Activated B cell treated with CpG ODN at 0.5 μM for 24 hours (primary cell): Measurements from ENCODE around the gene TPGS1. TPM values are rescaled to one million over a fixed set of nuclear protein-coding genes. Genes with fewer than 3 reads are reported as not detected.

Experiments used
- ATAC-seq: fragments of 200-7000 bp; cut with Tn5 transposase; one replicate; pipeline ENCODE4 v1.10.0; 2021; ENCODE audit warnings: low read depth, mild to moderate bottlenecking, moderate library complexity
- CTCF ChIA-PET: fragments of 350-600 bp; sonication (Branson Sonifier 250); formaldehyde crosslinking; loops from one replicate; lab custom pipeline; 2021; ENCODE audit warnings: antibody characterized with exemption; lab: Charles Lee
- POLR2A ChIA-PET: fragments of 350-600 bp; sonication (Branson Sonifier 250); formaldehyde crosslinking; loops from one replicate; lab custom pipeline; 2021; ENCODE audit warnings: antibody characterized with exemption; lab: Charles Lee
- DNase-seq: peaks from one replicate; pipeline ENCODE4 v3.0.0; 2022
- H3K27ac Mint-ChIP-seq: one replicate; pipeline ENCODE4 v1.8.0; 2020; ENCODE audit warnings: mixed read lengths
- H3K27me3 Mint-ChIP-seq: one replicate; pipeline ENCODE4 v1.8.0; 2021; ENCODE audit warnings: mixed read lengths
- H3K36me3 Mint-ChIP-seq: one replicate; pipeline ENCODE4 v1.8.0; 2021; ENCODE audit warnings: low read depth, mixed read lengths
- H3K4me1 Mint-ChIP-seq: one replicate; pipeline ENCODE4 v1.8.0; 2021; ENCODE audit warnings: mixed read lengths
- H3K4me3 Mint-ChIP-seq: one replicate; pipeline ENCODE4 v1.8.0; 2020; ENCODE audit warnings: mild to moderate bottlenecking, mixed read lengths
- H3K9me3 Mint-ChIP-seq: one replicate; pipeline ENCODE4 v1.8.0; 2020; ENCODE audit warnings: mixed read lengths
- intact Hi-C: fragments of 100-400 bp; cut with micrococcal nuclease; formaldehyde crosslinking; loops from one replicate; pipeline ENCODE4 v1.15.1; 2024
- total RNA-seq: library from RNA; stranded (reverse); gene quantifications from 2 replicates; pipeline ENCODE4 v1.2.3, GENCODE V29; 2022
- TF ChIP-seq, protein P1 (sequence below): fragments of 200-600 bp; IDR thresholded peaks from one replicate; pipeline ENCODE4 v1.8.0; 2022; ENCODE audit warnings: antibody characterized with exemption, mild to moderate bottlenecking

TPGS1 gene
- total RNA-seq, 1 donor from 2014 or later = 23.8 TPM

DNA sequence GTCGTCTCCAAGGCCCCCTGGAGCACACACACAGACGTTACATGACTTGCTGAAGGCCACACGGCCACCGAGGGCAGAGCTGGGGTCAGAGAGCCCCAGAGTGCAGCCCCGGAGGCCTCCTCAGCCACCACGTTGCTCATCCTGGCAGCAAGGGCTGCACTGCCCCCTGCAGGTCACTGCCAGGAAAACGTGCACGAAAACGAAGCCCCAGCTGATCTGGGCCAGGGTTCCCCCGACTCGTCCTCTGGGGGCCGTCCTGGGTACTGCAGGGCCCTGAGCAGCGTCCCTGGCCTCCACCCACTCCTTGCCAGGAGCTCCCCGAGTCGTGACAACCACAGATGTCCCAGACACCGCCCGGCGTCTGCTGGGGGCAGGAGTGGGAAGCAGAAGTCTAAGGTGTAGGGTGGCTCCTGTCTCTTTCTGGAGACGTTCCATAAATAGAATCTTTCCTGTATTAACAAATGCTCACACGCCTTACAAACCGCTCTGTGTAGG is 3.4 kb downstream of the TPGS1 start:
- intact Hi-C loops = loop anchor here (5.0 kb wide), 1 partner anchor 122 kb away; the partner anchor contains the start of gene POLRMT
- DNase-seq (peak; percentile 83), ATAC-seq (peak; percentile 48)
- Mint-ChIP-seq H3K9me3 (no peaks in the 10 kb centered on the region), H3K27ac (peak overlapping the region; percentile 84), H3K4me3 (peak overlapping the region; percentile 74), H3K4me1 (peaks cover 43% of the 10 kb centered on the region), H3K27me3 (no peaks in the 10 kb centered on the region), H3K36me3 (peaks cover 12% of the 10 kb centered on the region)
- TF ChIP-seq, protein P1, sequence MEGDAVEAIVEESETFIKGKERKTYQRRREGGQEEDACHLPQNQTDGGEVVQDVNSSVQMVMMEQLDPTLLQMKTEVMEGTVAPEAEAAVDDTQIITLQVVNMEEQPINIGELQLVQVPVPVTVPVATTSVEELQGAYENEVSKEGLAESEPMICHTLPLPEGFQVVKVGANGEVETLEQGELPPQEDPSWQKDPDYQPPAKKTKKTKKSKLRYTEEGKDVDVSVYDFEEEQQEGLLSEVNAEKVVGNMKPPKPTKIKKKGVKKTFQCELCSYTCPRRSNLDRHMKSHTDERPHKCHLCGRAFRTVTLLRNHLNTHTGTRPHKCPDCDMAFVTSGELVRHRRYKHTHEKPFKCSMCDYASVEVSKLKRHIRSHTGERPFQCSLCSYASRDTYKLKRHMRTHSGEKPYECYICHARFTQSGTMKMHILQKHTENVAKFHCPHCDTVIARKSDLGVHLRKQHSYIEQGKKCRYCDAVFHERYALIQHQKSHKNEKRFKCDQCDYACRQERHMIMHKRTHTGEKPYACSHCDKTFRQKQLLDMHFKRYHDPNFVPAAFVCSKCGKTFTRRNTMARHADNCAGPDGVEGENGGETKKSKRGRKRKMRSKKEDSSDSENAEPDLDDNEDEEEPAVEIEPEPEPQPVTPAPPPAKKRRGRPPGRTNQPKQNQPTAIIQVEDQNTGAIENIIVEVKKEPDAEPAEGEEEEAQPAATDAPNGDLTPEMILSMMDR = peak; percentile 99
- ChIA-PET POLR2A (interaction anchor here (0.7 to 2.3 kb wide), 7 partner anchors 8 to 22 kb away, joined by 3 to 23 read pairs (median 3); partner anchors contain the start of gene CDC34), CTCF (interaction anchor here (1.0 to 2.2 kb wide), 8 partner anchors 11 to 232 kb away, joined by 3 to 11 read pairs (median 6); partner anchors contain the start of gene CDC34)

DNA sequence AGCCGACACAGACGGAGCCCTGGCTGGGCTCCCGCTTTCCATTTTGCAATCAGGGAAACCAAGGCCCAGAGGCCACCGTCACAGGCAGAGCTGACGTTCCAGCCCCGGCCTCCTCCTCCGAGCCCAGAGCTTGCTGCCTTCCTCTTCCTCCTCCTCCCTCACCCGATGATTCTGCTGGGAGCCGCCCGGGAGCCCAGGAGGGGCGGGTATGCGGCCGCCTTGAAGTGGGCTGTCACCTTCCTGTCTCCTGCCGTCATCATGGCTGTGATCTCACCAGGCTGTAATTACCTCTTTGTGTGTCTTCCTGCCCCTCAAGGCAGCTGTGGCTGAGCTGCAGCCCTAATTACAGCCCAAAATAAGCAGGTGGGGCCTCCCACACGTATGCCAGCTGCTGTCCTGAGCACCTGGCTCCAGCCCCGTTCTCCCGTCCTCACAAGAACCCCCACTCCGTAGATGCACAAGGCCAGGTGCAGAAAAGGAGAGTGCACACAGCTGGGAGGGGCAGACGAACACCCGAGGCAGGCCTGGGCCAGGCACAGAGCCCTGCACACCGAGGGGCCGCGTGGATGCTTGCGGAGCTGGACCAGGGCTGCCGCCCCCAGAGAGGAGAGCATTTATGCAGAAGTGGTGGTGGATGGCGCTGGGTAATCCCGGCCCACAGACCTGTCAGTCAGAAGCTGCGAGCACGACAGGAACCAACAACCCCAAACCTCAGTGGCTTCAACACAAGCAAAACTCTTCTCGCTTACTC is 4.0 kb downstream of the TPGS1 start:
- no peaks in the 10 kb centered on the region for H3K9me3 Mint-ChIP-seq
- POLR2A ChIA-PET = interaction anchor here (0.6 to 2.3 kb wide), 8 partner anchors 9 to 1525 kb away, joined by 3 to 23 read pairs (median 4); partner anchors contain the start of gene CDC34
- H3K27ac Mint-ChIP-seq = peak overlapping the region; percentile 84
- intact Hi-C loops = loop anchor here (5.0 kb wide), 1 partner anchor 121 kb away; the partner anchor contains the start of gene POLRMT
- peak overlapping the region; percentile 74 for H3K4me3 Mint-ChIP-seq
- peaks cover 40% of the 10 kb centered on the region for H3K4me1 Mint-ChIP-seq
- no peak for ATAC-seq
- peaks cover 12% of the 10 kb centered on the region for H3K36me3 Mint-ChIP-seq
- no peaks in the 10 kb centered on the region for H3K27me3 Mint-ChIP-seq
- CTCF ChIA-PET = interaction anchor here (0.7 to 2.2 kb wide), 9 partner anchors 11 to 233 kb away, joined by 3 to 11 read pairs (median 5); partner anchors contain the start of gene CDC34
- DNase-seq = no peak
- TF ChIP-seq, protein P1 = no peak

DNA sequence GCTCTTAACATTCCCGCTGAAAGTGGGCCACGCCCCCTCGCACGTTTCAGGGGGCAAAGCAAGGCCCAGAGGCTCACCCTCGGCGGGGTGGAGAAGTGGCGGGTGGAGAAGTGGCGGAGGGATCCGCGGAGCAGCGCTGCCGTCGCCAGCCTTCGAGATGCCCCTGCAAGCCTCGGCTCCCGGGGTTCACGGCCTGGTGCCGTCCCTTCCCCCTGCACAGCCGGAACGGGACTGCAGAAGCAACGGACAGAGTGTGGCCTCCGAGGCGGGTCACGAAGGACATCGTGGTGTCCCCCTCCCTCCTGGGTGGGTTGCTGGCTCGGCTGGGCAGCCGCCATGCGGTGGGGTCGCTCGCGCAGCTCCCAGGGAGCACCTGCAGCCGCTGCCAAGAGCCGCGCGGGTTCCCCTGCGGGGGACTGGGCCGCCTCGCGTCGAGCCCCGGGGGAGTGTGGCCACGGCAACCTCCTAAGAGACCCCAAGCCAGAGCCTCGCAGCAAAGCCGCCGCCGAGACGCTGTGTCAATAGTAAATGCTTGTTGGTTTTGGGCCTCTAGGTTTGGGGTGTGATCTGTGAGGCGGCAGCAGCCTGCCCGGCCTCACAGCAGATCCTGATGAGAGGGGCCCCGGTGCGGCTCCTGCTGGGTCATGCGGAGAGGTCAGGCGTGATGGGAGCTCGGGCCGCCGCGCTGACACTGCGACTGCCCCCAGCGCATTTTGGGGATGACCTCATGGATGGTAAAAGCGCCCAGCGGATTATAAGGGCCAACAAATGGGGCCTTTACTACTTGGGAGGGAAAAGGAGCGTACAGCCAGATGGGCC is 5.5 kb downstream of the TPGS1 start:
- no peak for DNase-seq
- TF ChIP-seq, protein P1 = no peak
- H3K36me3 Mint-ChIP-seq = peaks cover 9% of the 10 kb centered on the region
- no peak overlapping the region for H3K4me3 Mint-ChIP-seq
- POLR2A ChIA-PET = no interaction called here
- H3K9me3 Mint-ChIP-seq = no peaks in the 10 kb centered on the region
- CTCF ChIA-PET = no interaction called here
- intact Hi-C loops = loop anchor here (5.0 kb wide), 1 partner anchor 120 kb away; the partner anchor contains the start of gene POLRMT
- peaks cover 34% of the 10 kb centered on the region for H3K4me1 Mint-ChIP-seq
- ATAC-seq = no peak
- H3K27me3 Mint-ChIP-seq = no peaks in the 10 kb centered on the region
- H3K27ac Mint-ChIP-seq = no peak overlapping the region

DNA sequence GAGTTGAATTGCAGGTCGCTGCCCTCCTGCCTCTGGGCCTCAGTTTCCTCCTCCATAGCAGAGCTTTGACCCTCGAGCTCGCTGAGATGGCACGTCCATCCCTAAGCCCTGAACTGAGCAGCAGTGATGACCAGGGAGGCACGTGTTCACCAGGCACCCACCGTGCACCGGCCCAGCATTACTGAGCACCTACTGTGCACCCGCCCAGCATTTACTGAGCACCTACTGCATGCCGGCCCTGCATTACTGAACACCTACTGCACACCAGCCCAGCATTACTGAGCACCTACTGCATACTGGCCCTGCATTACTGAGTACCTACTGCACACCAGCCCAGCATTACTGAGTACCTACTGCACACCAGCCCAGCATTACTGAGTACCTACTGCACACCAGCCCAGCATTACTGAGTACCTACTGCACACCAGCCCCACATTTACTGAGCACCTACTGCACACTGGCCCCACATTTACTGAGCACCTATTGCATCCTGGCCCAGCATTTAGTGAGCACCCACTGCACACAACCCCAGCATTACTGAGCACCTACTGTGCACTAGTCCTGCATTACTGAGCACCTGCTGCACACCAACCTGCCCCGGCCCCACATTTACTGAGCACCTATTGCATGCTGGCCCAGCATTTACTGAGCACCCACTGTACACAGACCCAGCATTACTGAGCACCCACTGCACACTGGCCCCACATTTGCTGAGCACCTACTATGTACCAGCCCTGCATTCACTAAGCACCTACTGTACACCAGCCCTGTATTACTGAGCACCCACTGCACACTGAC is 6.3 kb downstream of the TPGS1 start:
- CTCF ChIA-PET = no interaction called here
- Mint-ChIP-seq H3K27ac (no peak overlapping the region), H3K36me3 (peaks cover 9% of the 10 kb centered on the region), H3K27me3 (no peaks in the 10 kb centered on the region), H3K4me3 (no peak overlapping the region), H3K4me1 (peaks cover 26% of the 10 kb centered on the region), H3K9me3 (no peaks in the 10 kb centered on the region)
- DNase-seq (no peak), ATAC-seq (no peak)
- TF ChIP-seq, protein P1 = no peak
- POLR2A ChIA-PET = no interaction called here
- intact Hi-C loops = loop anchor here (5.0 kb wide), 1 partner anchor 119 kb away; the partner anchor contains the start of gene POLRMT
